HCT116 (cell line): ENCODE measurements around the gene PAX5. TPM values are rescaled to one million over a fixed set of nuclear protein-coding genes. Genes with fewer than 3 reads are reported as not detected.

Source experiments
- ATAC-seq: fragments of 200-7000 bp; cut with Tn5 transposase; 2 replicates; pipeline ENCODE4 v1.9.1; 2020; ENCODE audit warnings: mild to moderate bottlenecking, moderate library complexity
- BruUV-seq: library from RNA; stranded (reverse); fragments of 400-500 nt; replicated peaks from 2 replicates; lab custom pipeline; 2021; lab: Mats Ljungman, UMichigan
- CTCF ChIA-PET: fragments of 300-600 bp; sonication (Branson Sonifier 250); formaldehyde crosslinking; loops from one replicate; lab custom pipeline; 2021; ENCODE audit warnings: antibody characterized with exemption; lab: Charles Lee
- POLR2A ChIA-PET: fragments of 300-600, 350-600 bp; sonication (Branson Sonifier 250); formaldehyde crosslinking; loops from one replicate; lab custom pipeline; 2021; ENCODE audit warnings: antibody characterized with exemption; lab: Charles Lee
- RAD21 ChIA-PET, 2 experiments: fragments of 300-600 bp; sonication (Branson Sonifier 250); formaldehyde crosslinking; loops; one replicate each; lab custom pipeline; 2023; ENCODE audit warnings: low total read pairs in 2 of 2; ENCODE audit not compliant: uncharacterized antibody in 2 of 2, unreplicated experiment in 2 of 2, low non-redundant PET in 1 of 2; lab: Charles Lee
- DNase-seq: peaks from one replicate; pipeline ENCODE4 v3.0.0-alpha.2; 2010; ENCODE audit warnings: low read depth, low spot score
- H2AFZ ChIP-seq: fragments of 200-600 bp; shearing (Covaris generic), sonication (generic); 2 replicates; pipeline ENCODE4 v1.6.1; 2017; ENCODE audit warnings: low read depth, mixed run types, mixed read lengths, antibody characterized with exemption, low read length; ENCODE audit not compliant: poor library complexity, severe bottlenecking
- H3K27ac ChIP-seq: 2 replicates; pipeline ENCODE4 v1.5.1; 2012; ENCODE audit warnings: low read depth, low read length
- H3K27me3 ChIP-seq: fragments of 200-600 bp; sonication (generic); 2 replicates; pipeline ENCODE4 v1.6.1; 2016; ENCODE audit warnings: mixed run types, low read length, mixed read lengths; ENCODE audit not compliant: insufficient read depth
- H3K36me3 ChIP-seq, 2 experiments: fragments of 200-500 bp in 1 of 2; fragments of 200-600 bp in 1 of 2; sonication (Bioruptor generic) in 1 of 2; sonication (generic) in 1 of 2; 2 replicates each; pipeline versions ENCODE4 v1.5.1 to v1.6.1; 2014 to 2016; ENCODE audit warnings: low read length in 2 of 2, inconsistent platforms in 1 of 2, mixed read lengths in 1 of 2, mixed run types in 1 of 2; ENCODE audit not compliant: insufficient read depth in 2 of 2, control insufficient read depth in 1 of 2
- H3K4me1 ChIP-seq, 2 experiments: fragments of 200-600 bp in 1 of 2; sonication (generic) in 1 of 2; 2 replicates each; pipeline versions ENCODE4 v1.5.1 to v1.6.1; 2012 to 2017; ENCODE audit warnings: low read length in 2 of 2, inconsistent platforms in 1 of 2, mild to moderate bottlenecking in 1 of 2, mixed read lengths in 1 of 2, mixed run types in 1 of 2, moderate library complexity in 1 of 2; ENCODE audit not compliant: insufficient read depth in 2 of 2, control insufficient read depth in 1 of 2
- H3K4me2 ChIP-seq: fragments of 200-600 bp; sonication (generic); 2 replicates; pipeline ENCODE4 v1.6.1; 2017; ENCODE audit warnings: mixed run types, low read length, mixed read lengths
- H3K4me3 ChIP-seq, 2 experiments: fragments of 200-600 bp in 1 of 2; sonication (generic) in 1 of 2; replicated peaks in 1 of 2; 2 replicates each; pipeline ENCODE4 v1.5.1; 2011 to 2016; ENCODE audit warnings: low read length in 2 of 2, control low read depth in 1 of 2, low read depth in 1 of 2, mild to moderate bottlenecking in 1 of 2, mixed read lengths in 1 of 2, mixed run types in 1 of 2
- H3K79me2 ChIP-seq: fragments of 200-600 bp; sonication (generic); 2 replicates; pipeline ENCODE4 v1.6.1; 2017; ENCODE audit warnings: mild to moderate bottlenecking, mixed run types, low read length, moderate library complexity, mixed read lengths; ENCODE audit not compliant: insufficient read depth
- H3K9ac ChIP-seq: fragments of 200-600 bp; sonication (generic); 2 replicates; pipeline ENCODE4 v1.6.1; 2016; ENCODE audit warnings: low read length, mixed read lengths
- H3K9me2 ChIP-seq: fragments of 200-600 bp; sonication (generic), shearing (Covaris generic); 2 replicates; pipeline ENCODE4 v1.6.1; 2017; ENCODE audit warnings: mixed run types, mild to moderate bottlenecking, moderate library complexity; ENCODE audit not compliant: insufficient read depth
- H3K9me3 ChIP-seq, 2 experiments: fragments of 200-500 bp in 1 of 2; fragments of 200-600 bp in 1 of 2; sonication (Bioruptor generic) in 1 of 2; sonication (generic) in 1 of 2; 2 replicates each; pipeline ENCODE4 v1.6.1; 2014 to 2017; ENCODE audit warnings: low read length in 2 of 2, mixed read lengths in 2 of 2, inconsistent platforms in 1 of 2, low read depth in 1 of 2, mild to moderate bottlenecking in 1 of 2, mixed run types in 1 of 2, moderate library complexity in 1 of 2; ENCODE audit not compliant: control insufficient read depth in 1 of 2, insufficient read depth in 1 of 2
- H4K20me1 ChIP-seq: fragments of 200-600 bp; sonication (generic), shearing (Covaris generic); 2 replicates; pipeline ENCODE4 v1.6.1; 2017; ENCODE audit warnings: mixed run types, mild to moderate bottlenecking, moderate library complexity; ENCODE audit not compliant: insufficient read depth
- CBX3 ChIP-seq: IDR thresholded peaks from 2 replicates; pipeline ENCODE4 v1.6.1; 2012; ENCODE audit warnings: low read depth
- CEBPB ChIP-seq: IDR thresholded peaks from 2 replicates; pipeline ENCODE4 v1.6.1; 2012; ENCODE audit warnings: low read depth
- CTCF ChIP-seq, 3 experiments: fragments of 200-600 bp in 1 of 3; sonication (generic) in 1 of 3; IDR thresholded peaks in 2 of 3; conservative IDR thresholded peaks in 1 of 3; 2 replicates each; pipeline ENCODE4 v1.5.1; 2012 to 2017; ENCODE audit warnings: low read depth in 2 of 3, low read length in 2 of 3, antibody characterized with exemption in 1 of 3, borderline replicate concordance in 1 of 3, control low read depth in 1 of 3, mild to moderate bottlenecking in 1 of 3, mixed read lengths in 1 of 3, mixed run types in 1 of 3, moderate library complexity in 1 of 3; ENCODE audit not compliant: insufficient read depth in 1 of 3
- EGR1 ChIP-seq: IDR thresholded peaks from 2 replicates; pipeline ENCODE4 v1.6.1; 2012; ENCODE audit warnings: low read depth
- EZH2phosphoT487 ChIP-seq: fragments of 200-600 bp; IDR thresholded peaks from 2 replicates; pipeline ENCODE4 v1.6.1; 2018; ENCODE audit warnings: antibody characterized with exemption, borderline replicate concordance
- MAX ChIP-seq: IDR thresholded peaks from 2 replicates; pipeline ENCODE4 v1.6.1; 2012
- POLR2AphosphoS5 ChIP-seq: IDR thresholded peaks from 2 replicates; pipeline ENCODE4 v1.6.1; 2011; ENCODE audit warnings: mild to moderate bottlenecking, low read depth, low read length, moderate library complexity
- REST ChIP-seq: IDR thresholded peaks from 2 replicates; pipeline ENCODE4 v1.6.1; 2012; ENCODE audit warnings: low read depth
- SIN3A ChIP-seq: IDR thresholded peaks from 2 replicates; pipeline ENCODE4 v1.6.1; 2012; ENCODE audit warnings: low read depth
- SP1 ChIP-seq: IDR thresholded peaks from 2 replicates; pipeline ENCODE4 v1.6.1; 2012; ENCODE audit warnings: low read depth
- TCF7L2 ChIP-seq: IDR thresholded peaks from 2 replicates; pipeline ENCODE4 v1.7.0; 2011; ENCODE audit warnings: borderline replicate concordance, inconsistent platforms; ENCODE audit not compliant: insufficient read depth, insufficient read length; ENCODE audit errors: extremely low read depth
- ZBTB33 ChIP-seq: IDR thresholded peaks from 2 replicates; pipeline ENCODE4 v1.6.1; 2011; ENCODE audit warnings: mild to moderate bottlenecking, low read length, moderate library complexity; ENCODE audit not compliant: insufficient replicate concordance; ENCODE audit errors: extremely low read depth
- ZNF274 ChIP-seq: fragments of 200-500 bp; sonication (Bioruptor generic); IDR thresholded peaks from 2 replicates; pipeline ENCODE4 v1.6.1; 2014; ENCODE audit warnings: mild to moderate bottlenecking, low read depth, low read length, inconsistent platforms
- intact Hi-C: fragments of 100-400 bp; cut with micrococcal nuclease; formaldehyde crosslinking; loops from 2 replicates; pipeline ENCODE4 v1.10.0; 2022
- total RNA-seq: library from RNA; stranded (reverse); gene quantifications from one replicate; pipeline ENCODE4 v1.2.1, GENCODE V29; 2021; ENCODE audit not compliant: unreplicated experiment

Gene PAX5
- total RNA-seq, 1 experiment from 2014 or later = 0.17 TPM

- DNase-seq (no peak), ATAC-seq (no peak)
- H3K27me3 ChIP-seq = peaks cover 83% of the 10 kb centered on the region
- H3K9ac ChIP-seq = no peak overlapping the region
- no TSS peak for BruUV-seq
- CTCF ChIA-PET = no interaction called here
- H3K36me3 ChIP-seq = no peaks in the 10 kb centered on the region
- POLR2A ChIA-PET = no interaction called here
- RAD21 ChIA-PET = no interaction called here
- no peak for TF ChIP-seq CBX3
- no peak for TF ChIP-seq CTCF (IDR thresholded peaks at IDR 0.05 in 2 of 3, conservative IDR thresholded peaks at IDR 0.05 in 1 of 3; ENCODE audit: borderline replicate concordance in 1 of 3, insufficient read depth in 1 of 3, low read depth in 2 of 3, low read length in 2 of 3)
- no peak for TF ChIP-seq ZBTB33
- TF ChIP-seq ZNF274 = no peak
- no peak for TF ChIP-seq MAX
- no peak for TF ChIP-seq REST
- TF ChIP-seq CEBPB = no peak
- no peak for TF ChIP-seq SP1
- TF ChIP-seq EGR1 = no peak
- TF ChIP-seq SIN3A = no peak
- no peak for TF ChIP-seq TCF7L2
- TF ChIP-seq POLR2AphosphoS5 = no peak
- no peak for TF ChIP-seq EZH2phosphoT487
- H3K4me1 ChIP-seq = no peaks in the 10 kb centered on the region
- no peaks in the 10 kb centered on the region for H4K20me1 ChIP-seq
- no peak overlapping the region for H3K4me2 ChIP-seq
- no peak overlapping the region for H2AFZ ChIP-seq
- H3K79me2 ChIP-seq = no peaks in the 10 kb centered on the region
- intact Hi-C loops = no loop called here
- no peak overlapping the region for H3K27ac ChIP-seq
- H3K9me3 ChIP-seq = no peaks in the 10 kb centered on the region
- no peak overlapping the region for H3K4me3 ChIP-seq
- H3K9me2 ChIP-seq = no peaks in the 10 kb centered on the region
These were observed 19.8 kb upstream of the PAX5 start for GRCh38 chr9:37053684-37054362.
